Astrocyte (in vitro differentiated cells and primary cell): ENCODE measurements around the gene USP3. TPM values are rescaled to one million over a fixed set of nuclear protein-coding genes. Genes with fewer than 3 reads are reported as not detected.

Experiments used
- DNase-seq: peaks from one replicate; pipeline ENCODE4 v3.0.0-alpha.2; 2010; ENCODE audit warnings: low read depth
- FAIRE-seq: peaks from 2 replicates; lab custom pipeline; 2011; peaks lifted over from hg19 to GRCh38; lab: Jason Lieb, UNC
- H2AFZ ChIP-seq: 2 replicates; pipeline ENCODE4 v1.6.0; 2012; ENCODE audit warnings: low read depth, low read length, inconsistent platforms
- H3K27ac ChIP-seq: 2 replicates; pipeline ENCODE4 v1.5.1; 2011; ENCODE audit warnings: low read depth, low read length, inconsistent platforms
- H3K27me3 ChIP-seq: 2 replicates; pipeline ENCODE4 v1.6.0; 2011; ENCODE audit warnings: low read length, inconsistent platforms; ENCODE audit not compliant: insufficient read depth
- H3K36me3 ChIP-seq: 2 replicates; pipeline ENCODE4 v1.5.1; 2011; ENCODE audit warnings: low read length, inconsistent platforms; ENCODE audit not compliant: insufficient read depth
- H3K4me1 ChIP-seq: 2 replicates; pipeline ENCODE4 v1.5.1; 2011; ENCODE audit warnings: low read length, inconsistent platforms; ENCODE audit not compliant: insufficient read depth
- H3K4me2 ChIP-seq: 2 replicates; pipeline ENCODE4 v1.6.0; 2012; ENCODE audit warnings: low read length, inconsistent platforms
- H3K4me3 ChIP-seq: 2 replicates; pipeline ENCODE4 v1.5.1; 2011; ENCODE audit warnings: low read depth, mild to moderate bottlenecking, low read length, inconsistent platforms; ENCODE audit not compliant: insufficient read depth
- H3K79me2 ChIP-seq: 2 replicates; pipeline ENCODE4 v1.6.0; 2012; ENCODE audit warnings: mild to moderate bottlenecking, low read length, inconsistent platforms; ENCODE audit not compliant: insufficient read depth
- H3K9ac ChIP-seq: 2 replicates; pipeline ENCODE4 v1.6.0; 2012; ENCODE audit warnings: mild to moderate bottlenecking, low read length, inconsistent platforms
- H3K9me3 ChIP-seq: 2 replicates; pipeline ENCODE4 v1.5.1; 2012; ENCODE audit warnings: low read depth, mild to moderate bottlenecking, low read length, inconsistent platforms; ENCODE audit not compliant: insufficient read depth
- H4K20me1 ChIP-seq: 2 replicates; pipeline ENCODE4 v1.6.0; 2012; ENCODE audit warnings: low read length, inconsistent platforms; ENCODE audit not compliant: insufficient read depth
- H3K27ac Mint-ChIP-seq: one replicate; pipeline ENCODE4 v1.8.0; 2021; ENCODE audit warnings: mild to moderate bottlenecking, mixed read lengths; ENCODE audit not compliant: unreplicated experiment
- H3K27me3 Mint-ChIP-seq: one replicate; pipeline ENCODE4 v1.8.0; 2021; ENCODE audit warnings: low read depth, mixed read lengths; ENCODE audit not compliant: unreplicated experiment
- H3K36me3 Mint-ChIP-seq: one replicate; pipeline ENCODE4 v1.8.0; 2021; ENCODE audit warnings: low read depth, mixed read lengths; ENCODE audit not compliant: unreplicated experiment
- H3K4me1 Mint-ChIP-seq: one replicate; pipeline ENCODE4 v1.8.0; 2021; ENCODE audit warnings: low read depth, mixed read lengths; ENCODE audit not compliant: unreplicated experiment
- H3K4me3 Mint-ChIP-seq: one replicate; pipeline ENCODE4 v1.8.0; 2021; ENCODE audit warnings: mild to moderate bottlenecking, moderate library complexity, mixed read lengths; ENCODE audit not compliant: unreplicated experiment
- H3K9me3 Mint-ChIP-seq: one replicate; pipeline ENCODE4 v1.8.0; 2021; ENCODE audit warnings: mild to moderate bottlenecking, mixed read lengths; ENCODE audit not compliant: unreplicated experiment
- EZH2 ChIP-seq: IDR thresholded peaks from 2 replicates; pipeline ENCODE4 v1.6.1; 2012; ENCODE audit warnings: mild to moderate bottlenecking, low read length, inconsistent platforms; ENCODE audit not compliant: insufficient read depth
- total RNA-seq: library from RNA; stranded (reverse); gene quantifications from 2 replicates; pipeline ENCODE4 v1.2.1, GENCODE V29; 2021
- TF ChIP-seq, protein P1 (sequence below): IDR thresholded peaks from 2 replicates; pipeline ENCODE4 v1.5.1; 2011; ENCODE audit warnings: low read depth, mild to moderate bottlenecking, inconsistent platforms, low read length, moderate library complexity; ENCODE audit not compliant: insufficient read depth

Gene USP3
- total RNA-seq, 1 donor from 2014 or later: 38.1 TPM

DNA sequence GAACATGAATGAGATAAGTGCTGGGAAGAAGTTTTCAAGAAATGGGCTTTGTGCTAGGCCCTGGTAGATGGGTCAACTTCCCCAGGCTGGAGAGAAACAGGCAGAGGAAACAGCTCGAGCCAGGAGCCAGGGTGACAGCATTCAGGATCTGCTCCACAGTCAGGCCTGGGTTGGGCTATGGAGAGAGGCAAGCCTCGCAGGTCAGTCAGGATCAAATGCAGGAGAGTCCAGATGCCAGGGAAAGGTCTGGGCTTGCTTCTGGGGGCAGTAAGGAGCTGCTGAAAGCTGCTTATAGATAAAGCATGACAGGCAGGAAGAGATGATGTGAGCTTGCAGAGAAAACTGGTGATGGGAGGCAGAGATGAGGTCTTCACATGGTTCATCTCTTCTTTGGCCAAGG, 11.0 kb upstream of the USP3 start:
- no peak overlapping the region for H3K4me2 ChIP-seq
- DNase-seq: no peak
- H3K9me3 ChIP-seq: no peaks in the 10 kb centered on the region
- H4K20me1 ChIP-seq: no peaks in the 10 kb centered on the region
- H3K27me3 ChIP-seq: peaks cover 2% of the 10 kb centered on the region
- no peak overlapping the region for H3K4me3 ChIP-seq
- H3K27ac ChIP-seq: no peak overlapping the region
- H3K4me1 ChIP-seq: peaks cover 13% of the 10 kb centered on the region
- Mint-ChIP-seq H3K4me3 (no peak overlapping the region), H3K9me3 (no peaks in the 10 kb centered on the region), H3K4me1 (peaks cover 20% of the 10 kb centered on the region), H3K27me3 (peaks cover 6% of the 10 kb centered on the region), H3K36me3 (no peaks in the 10 kb centered on the region), H3K27ac (no peak overlapping the region)
- TF ChIP-seq, protein P1, sequence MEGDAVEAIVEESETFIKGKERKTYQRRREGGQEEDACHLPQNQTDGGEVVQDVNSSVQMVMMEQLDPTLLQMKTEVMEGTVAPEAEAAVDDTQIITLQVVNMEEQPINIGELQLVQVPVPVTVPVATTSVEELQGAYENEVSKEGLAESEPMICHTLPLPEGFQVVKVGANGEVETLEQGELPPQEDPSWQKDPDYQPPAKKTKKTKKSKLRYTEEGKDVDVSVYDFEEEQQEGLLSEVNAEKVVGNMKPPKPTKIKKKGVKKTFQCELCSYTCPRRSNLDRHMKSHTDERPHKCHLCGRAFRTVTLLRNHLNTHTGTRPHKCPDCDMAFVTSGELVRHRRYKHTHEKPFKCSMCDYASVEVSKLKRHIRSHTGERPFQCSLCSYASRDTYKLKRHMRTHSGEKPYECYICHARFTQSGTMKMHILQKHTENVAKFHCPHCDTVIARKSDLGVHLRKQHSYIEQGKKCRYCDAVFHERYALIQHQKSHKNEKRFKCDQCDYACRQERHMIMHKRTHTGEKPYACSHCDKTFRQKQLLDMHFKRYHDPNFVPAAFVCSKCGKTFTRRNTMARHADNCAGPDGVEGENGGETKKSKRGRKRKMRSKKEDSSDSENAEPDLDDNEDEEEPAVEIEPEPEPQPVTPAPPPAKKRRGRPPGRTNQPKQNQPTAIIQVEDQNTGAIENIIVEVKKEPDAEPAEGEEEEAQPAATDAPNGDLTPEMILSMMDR: no peak
- TF ChIP-seq EZH2: no peak
- H3K9ac ChIP-seq: no peak overlapping the region
- no peaks in the 10 kb centered on the region for H3K79me2 ChIP-seq
- H2AFZ ChIP-seq: no peak overlapping the region
- no peak for FAIRE-seq
- H3K36me3 ChIP-seq: no peaks in the 10 kb centered on the region

DNA sequence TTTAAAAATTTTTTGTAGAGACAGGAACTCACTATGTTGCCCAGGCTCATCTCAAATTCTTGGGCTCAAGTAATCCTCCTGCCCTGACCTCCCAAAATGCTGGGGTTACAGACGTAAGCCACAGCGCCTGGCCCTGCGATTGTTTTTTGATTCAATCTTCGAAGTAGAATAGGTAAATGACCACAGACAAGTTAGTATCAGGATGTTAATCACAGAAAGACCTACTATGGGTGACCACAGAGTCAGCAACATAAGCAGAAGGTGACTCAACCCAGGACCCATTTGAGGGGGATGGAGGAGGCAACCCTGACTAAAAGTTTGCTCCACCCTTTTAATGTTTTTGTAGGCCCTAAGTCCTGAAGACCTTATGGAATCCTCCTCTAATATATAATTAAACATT, 10.0 kb upstream of the USP3 start:
- H3K9me3 Mint-ChIP-seq: no peaks in the 10 kb centered on the region
- Histone ChIP-seq H3K4me1 (peaks cover 13% of the 10 kb centered on the region), H3K36me3 (no peaks in the 10 kb centered on the region), H3K79me2 (no peaks in the 10 kb centered on the region), H4K20me1 (no peaks in the 10 kb centered on the region), H3K4me2 (no peak overlapping the region), H3K4me3 (no peak overlapping the region), H3K9me3 (no peaks in the 10 kb centered on the region), H3K27ac (no peak overlapping the region), H3K9ac (no peak overlapping the region), H2AFZ (no peak overlapping the region), H3K27me3 (no peaks in the 10 kb centered on the region)
- no peaks in the 10 kb centered on the region for H3K36me3 Mint-ChIP-seq
- H3K27ac Mint-ChIP-seq: no peak overlapping the region
- DNase-seq (no peak), FAIRE-seq (no peak)
- TF ChIP-seq EZH2: no peak
- TF ChIP-seq, protein P1: no peak
- no peak overlapping the region for H3K4me3 Mint-ChIP-seq
- H3K4me1 Mint-ChIP-seq: peaks cover 20% of the 10 kb centered on the region
- H3K27me3 Mint-ChIP-seq: peaks cover 6% of the 10 kb centered on the region

DNA sequence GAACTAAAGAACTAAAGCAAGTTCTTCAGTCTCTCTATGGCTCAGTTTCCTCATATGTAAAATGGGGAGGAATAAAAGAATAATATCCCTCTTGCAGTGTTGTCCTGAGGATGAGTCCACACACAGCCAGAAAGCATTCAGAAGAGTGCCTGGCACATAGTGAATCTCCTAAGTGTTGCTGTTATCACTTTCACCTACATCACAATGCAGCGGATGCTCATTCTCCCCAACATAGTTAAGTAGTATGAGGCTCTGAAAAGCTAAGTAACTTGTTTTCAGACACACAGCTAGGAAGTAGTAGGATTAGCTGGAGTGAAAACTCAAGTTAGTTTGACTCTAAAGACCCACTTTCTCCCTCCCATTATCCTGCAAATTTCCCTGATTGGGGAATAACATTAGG, 9.1 kb upstream of the USP3 start:
- peaks cover 21% of the 10 kb centered on the region for H3K4me1 Mint-ChIP-seq

More for the DNA sequence above, 9.1 kb upstream of the USP3 start:
- DNase-seq (no peak), FAIRE-seq (no peak)
- Histone ChIP-seq H3K79me2 (no peaks in the 10 kb centered on the region), H3K36me3 (no peaks in the 10 kb centered on the region), H3K27me3 (no peaks in the 10 kb centered on the region), H3K4me3 (no peak overlapping the region), H2AFZ (no peak overlapping the region), H4K20me1 (no peaks in the 10 kb centered on the region), H3K9me3 (no peaks in the 10 kb centered on the region), H3K27ac (no peak overlapping the region), H3K9ac (no peak overlapping the region), H3K4me1 (peaks cover 13% of the 10 kb centered on the region), H3K4me2 (no peak overlapping the region)
- H3K4me3 Mint-ChIP-seq: no peak overlapping the region
- H3K36me3 Mint-ChIP-seq: no peaks in the 10 kb centered on the region
- no peaks in the 10 kb centered on the region for H3K9me3 Mint-ChIP-seq
- H3K27ac Mint-ChIP-seq: no peak overlapping the region
- H3K27me3 Mint-ChIP-seq: peaks cover 6% of the 10 kb centered on the region
- no peak for TF ChIP-seq EZH2
- TF ChIP-seq, protein P1: no peak
